Left lobe of liver (tissue), 2 donors: ENCODE data around the gene SELENOH. TPM values are rescaled to one million over a fixed set of nuclear protein-coding genes. Genes with fewer than 3 reads are reported as not detected.
"Not testable (repeated sequence)": the region's sequence is repeated elsewhere in the genome, so short reads cannot be mapped to it uniquely, and the experiment has no call there.

Experiments
- ATAC-seq: fragments of 200-7000 bp; cut with Tn5 transposase; one replicate; pipeline ENCODE4 v1.9.1; 2020; ENCODE audit warnings: mild to moderate bottlenecking, moderate library complexity
- DNase-seq: peaks from one replicate; pipeline ENCODE4 v3.0.0-alpha.2; 2020; ENCODE audit warnings: low spot score
- total RNA-seq: library from RNA; stranded (reverse); gene quantifications from one replicate; pipeline ENCODE4 v1.2.1, GENCODE V29; 2021
- donor health status: DM: no; HTN: no; CAD: no; lungs with moderate emphysema.
- donor health status: DM: no; HTN: yes; CAD: no.

The SELENOH gene, protein sequence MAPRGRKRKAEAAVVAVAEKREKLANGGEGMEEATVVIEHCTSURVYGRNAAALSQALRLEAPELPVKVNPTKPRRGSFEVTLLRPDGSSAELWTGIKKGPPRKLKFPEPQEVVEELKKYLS
- 67.9 TPM for total RNA-seq

DNA sequence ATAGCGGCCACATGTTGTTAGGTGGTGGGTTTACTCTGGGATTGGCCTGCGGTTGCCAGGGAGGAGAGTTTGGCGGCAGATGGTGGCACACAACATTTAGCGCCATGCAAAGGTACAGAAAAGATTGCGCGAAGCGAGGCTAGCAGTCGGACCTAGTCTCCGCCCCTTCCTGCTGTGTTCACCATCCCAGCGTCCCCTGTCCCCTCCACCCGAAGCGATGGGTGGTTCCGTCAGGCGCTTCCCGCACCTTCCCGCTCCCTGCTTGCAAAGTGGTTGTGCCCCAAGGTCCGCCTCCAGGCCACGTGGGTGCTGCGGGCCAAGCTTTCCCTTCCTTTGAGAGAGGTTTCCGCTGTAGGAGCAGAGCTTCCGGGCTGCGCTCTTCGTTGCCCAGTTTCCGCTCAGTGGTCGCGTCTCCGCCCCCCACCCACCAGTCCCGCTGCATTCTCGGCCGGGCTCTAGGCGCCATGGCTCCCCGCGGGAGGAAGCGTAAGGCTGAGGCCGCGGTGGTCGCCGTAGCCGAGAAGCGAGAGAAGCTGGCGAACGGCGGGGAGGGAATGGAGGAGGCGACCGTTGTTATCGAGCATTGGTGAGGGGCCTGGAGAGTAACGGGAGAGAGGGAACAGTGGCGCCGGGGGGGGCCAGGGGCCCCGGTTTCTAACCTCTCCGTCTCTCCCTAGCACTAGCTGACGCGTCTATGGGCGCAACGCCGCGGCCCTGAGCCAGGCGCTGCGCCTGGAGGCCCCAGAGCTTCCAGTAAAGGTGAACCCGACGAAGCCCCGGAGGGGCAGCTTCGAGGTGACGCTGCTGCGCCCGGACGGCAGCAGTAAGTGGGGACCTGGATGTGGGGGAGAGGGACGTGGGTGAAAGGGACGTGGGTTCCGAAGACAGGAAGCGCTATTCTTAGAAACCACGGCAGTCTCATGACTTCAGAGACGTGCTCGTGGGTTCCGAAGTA lies at the start of gene SELENOH:
Gene SELENOH (plus strand): TSS at position 360 of the 955 bp plus-strand sequence. CDS start 105 bp downstream, at position 465.
- ATAC-seq (peak; percentile 99), DNase-seq (peak; percentile 97)

- DNase-seq (no peak), ATAC-seq (peak; percentile 23)
Observed at GRCh38 chr11:57698843-57699365, 42.4 kb upstream of the SELENOH start.

- ATAC-seq (no peak), DNase-seq (no peak)
Observed at GRCh38 chr11:57699813-57700212, 41.5 kb upstream of the SELENOH start.

DNA sequence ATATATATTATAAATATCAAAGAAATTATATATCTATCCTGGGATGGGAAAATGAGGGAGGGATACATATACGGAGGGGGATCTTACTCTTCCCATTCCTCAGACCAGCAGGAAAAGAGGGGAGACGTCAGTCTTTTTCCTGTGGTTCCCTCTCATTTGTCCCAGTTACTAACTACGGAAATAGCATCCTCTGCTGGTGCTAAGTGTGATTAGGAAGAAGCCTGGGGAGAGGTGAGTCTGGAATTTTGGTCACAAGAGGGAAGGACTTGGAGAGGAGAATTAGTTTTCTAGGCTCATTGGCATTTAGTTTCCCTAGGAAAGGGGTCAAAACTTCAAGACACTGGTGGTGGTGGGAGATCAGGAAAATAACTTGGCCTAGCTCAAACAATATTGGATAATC lies 40.9 kb upstream of the SELENOH start:
- ATAC-seq: no peak
- no peak for DNase-seq

- no peak for ATAC-seq
Observed at GRCh38 chr11:57703341-57703740, 38.0 kb upstream of the SELENOH start.

GRCh38 chr11:57704932-57705331 lies 36.4 kb upstream of the SELENOH start:
- DNase-seq (no peak), ATAC-seq (no peak)

More at GRCh38 chr11:57703341-57703740, 38.0 kb upstream of the SELENOH start:
- no peak for DNase-seq

DNA sequence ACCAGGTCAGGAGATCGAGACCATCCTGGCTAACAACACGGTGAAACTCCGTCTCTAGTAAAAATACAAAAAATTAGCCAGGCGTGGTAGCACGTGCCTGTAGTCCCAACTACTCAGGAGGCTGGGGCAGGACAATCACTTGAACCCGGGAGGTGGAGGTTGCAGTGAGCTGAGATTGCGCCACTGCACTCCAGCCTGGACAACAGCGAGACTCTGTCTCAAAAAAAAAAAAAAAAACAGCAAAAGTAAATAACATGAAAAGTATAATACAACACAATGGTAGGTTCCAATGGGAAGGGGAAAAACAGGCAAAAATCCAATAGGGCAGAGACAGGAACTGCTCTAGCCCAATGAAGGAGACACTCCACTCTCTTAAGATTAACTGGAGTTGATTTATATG lies 35.9 kb upstream of the SELENOH start:
- not testable (repeated sequence) for DNase-seq, ATAC-seq

DNA sequence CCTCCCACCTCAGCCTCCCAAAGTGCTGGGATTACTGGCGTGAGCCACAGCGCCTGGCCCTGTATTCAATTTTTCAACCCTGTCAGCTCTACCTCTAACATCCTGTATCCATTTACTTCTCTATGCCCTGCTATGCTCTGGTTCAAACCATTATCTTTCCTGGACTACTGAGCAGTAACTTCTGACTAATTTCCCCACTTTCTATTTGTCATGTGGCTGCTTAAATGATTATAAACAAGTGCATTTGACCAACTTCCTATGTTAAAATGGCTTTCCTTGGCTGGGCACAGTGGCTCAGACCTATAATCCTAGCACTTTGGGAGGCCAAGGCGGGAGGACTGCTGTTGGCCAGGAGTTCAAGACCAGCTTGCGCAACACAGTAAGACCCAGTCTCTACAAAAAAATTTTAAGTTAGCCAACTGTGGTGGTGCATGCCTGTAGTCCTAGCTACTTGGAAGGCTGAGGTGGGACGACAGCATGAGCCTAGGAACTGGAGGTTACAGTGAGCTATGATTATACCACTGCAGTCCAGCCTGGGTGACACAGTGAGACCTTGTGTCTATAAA lies 31.4 kb upstream of the SELENOH start:
- ATAC-seq (no peak), DNase-seq (no peak)

DNA sequence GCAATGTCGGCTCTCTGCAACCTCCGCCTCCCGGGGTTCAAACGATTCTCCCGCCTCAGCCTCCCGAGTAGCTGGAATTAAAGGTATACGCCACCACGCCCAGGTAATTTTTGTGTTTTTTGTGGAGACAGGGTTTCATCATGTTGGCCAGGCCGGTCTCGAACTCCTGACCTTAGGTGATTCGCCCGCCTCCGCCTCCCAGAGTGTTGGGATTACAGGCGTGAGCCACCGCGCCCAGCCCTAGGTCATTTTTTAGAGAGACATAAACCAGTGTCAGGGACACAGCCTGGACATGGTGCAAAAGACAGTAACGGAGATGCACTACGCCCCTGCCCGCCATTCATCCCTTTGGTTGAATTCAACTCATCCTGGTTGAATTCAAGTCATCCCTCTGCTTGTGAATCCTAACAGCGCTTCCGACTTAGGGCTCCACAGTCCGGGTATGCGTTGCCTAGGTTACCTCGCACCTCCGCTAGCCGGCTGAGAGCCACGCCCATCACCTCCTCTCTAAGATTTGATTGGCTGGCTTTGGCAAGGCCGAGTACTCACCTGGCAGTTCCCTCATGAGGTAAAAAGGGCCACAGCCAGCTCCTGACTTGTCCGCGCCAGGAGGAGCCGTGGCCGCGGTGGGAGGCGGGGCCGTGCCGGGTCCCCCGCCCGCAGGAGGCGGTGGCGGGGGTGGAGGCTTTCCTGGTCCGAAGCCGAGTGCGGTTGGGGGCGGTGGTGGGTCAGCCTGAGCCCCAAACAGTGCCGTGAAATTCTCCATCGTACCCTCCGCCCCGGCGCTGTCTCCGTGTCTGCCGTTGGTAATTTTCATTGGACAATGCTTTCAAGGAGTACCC lies 29.7 kb upstream of the SELENOH start, which contains the start of gene MED19:
Gene MED19 (minus strand): TSS at position 802 of the 842 bp plus-strand sequence. CDS start 36 bp downstream, at position 766.
- ATAC-seq (peak; percentile 80), DNase-seq (peak; percentile 89)

DNA sequence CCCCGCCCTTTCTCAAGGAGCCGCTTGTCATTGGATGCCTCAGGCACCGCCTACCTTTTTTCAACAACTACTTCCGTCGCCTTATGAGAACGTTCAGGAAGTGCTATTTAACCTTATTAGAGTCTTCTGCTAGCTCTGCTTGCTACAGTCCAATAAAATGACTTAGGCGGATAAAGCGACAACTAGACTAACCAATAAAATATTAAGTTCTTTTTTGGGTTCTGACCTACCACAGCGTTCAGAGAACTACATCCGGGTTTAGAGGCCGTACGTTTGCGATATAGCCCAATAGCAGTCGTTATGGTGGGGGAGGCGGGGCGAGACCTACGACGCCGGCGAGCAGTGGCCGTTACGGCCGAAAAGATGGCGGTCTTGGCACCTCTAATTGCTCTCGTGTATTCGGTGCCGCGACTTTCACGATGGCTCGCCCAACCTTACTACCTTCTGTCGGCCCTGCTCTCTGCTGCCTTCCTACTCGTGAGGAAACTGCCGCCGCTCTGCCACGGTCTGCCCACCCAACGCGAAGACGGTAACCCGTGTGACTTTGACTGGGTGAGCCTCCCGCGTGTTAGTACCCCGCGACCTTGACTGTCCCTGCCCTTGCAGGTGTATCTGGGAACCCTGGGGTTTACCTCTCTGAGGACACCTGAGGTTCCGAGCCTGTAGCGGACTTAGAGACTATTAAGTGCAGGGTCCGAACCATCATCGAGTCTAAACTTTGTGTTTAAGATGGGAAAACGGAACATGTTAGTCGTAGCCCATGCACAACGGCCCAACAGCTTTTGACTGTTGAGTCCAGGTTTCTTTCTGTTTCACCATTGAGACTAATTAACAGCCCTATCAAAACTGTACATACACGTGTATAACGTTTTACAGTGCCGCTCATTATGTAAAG lies 28.8 kb upstream of the SELENOH start, which contains the start of gene TMX2:
Gene TMX2 (plus strand): TSS at position 338 of the 895 bp plus-strand sequence. CDS start 26 bp downstream, at position 364.
- ATAC-seq: peak; percentile 91
- peak; percentile 93 for DNase-seq

DNA sequence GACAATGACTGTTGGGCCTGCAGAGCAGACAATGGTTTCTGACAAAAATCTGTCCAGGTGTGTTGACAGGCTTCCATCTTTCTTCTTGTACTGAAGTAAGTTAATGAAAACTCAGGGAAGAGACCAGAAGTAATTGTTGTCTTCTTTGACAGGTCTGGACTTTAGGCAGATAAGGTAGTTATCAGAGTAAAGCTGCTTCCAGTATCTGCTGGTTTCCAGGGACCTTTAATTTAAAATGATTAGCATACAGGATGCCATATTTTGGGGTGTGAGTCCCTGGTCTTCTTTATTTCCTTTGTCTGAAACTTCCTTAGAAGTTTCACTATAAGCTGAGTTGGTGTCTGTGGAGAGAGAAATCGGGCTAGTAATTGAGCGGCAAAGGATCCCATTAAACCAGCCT lies 27.5 kb upstream of the SELENOH start:
- no peak for ATAC-seq
- DNase-seq: no peak

DNA sequence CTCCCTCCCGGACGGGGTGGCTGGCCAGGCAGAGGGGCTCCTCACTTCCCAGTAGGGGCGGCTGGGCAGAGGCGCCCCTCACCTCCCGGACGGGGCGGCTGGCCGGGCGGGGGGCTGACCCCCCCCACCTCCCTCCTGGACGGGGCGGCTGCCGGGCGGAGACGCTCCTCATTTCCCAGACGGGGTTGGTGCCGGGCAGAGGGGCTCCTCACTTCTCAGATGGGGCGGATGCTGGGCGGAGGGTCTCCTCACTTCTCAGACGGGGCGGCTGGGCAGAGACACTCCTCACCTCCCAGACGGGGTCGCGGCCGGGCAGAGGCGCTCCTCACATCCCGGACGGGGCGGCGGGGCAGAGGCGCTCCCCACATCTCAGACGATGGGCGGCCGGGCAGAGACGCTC lies 24.6 kb upstream of the SELENOH start:
- DNase-seq, ATAC-seq: not testable (repeated sequence)

GRCh38 chr11:57727185-57727584 lies 14.1 kb upstream of the SELENOH start:
- DNase-seq (no peak), ATAC-seq (no peak)

DNA sequence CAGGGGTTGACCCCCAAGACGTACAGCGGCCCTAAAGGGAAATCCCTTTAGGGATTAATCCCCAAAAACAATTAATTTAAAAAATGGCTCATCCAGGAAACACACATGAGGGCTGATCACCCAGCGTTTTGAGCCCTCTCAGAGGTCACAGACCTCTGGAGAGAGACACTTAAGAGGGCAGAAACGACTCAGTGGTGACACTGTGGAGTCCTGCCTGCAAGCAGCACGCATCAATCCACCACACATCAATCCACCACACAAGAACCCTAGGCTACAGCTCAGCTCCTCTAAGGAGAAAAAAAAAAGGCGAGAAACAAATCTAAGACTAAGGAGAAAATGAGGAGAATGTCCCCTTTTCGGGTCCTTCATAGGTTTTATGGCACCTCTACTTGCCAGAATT lies 12.5 kb upstream of the SELENOH start:
- DNase-seq (no peak), ATAC-seq (no peak)

DNA sequence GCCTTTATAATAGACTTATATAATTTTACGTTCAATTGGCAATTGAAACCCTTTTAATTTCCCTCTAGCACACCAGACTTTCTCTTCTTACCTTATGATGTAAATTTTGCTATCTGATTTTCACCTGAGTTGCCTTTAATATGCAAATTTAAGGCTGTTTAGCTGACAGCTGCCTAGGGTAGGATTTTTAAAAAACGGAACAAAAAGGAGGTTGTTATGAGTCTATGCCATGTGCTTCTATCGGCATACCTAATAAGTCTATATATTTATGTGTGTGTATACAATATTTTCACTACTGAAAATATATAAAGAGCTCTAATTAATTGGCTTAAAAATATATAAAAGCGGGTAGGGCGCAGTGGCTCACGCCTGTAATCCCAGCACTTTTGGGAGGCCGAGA lies 11.8 kb upstream of the SELENOH start:
- DNase-seq (no peak), ATAC-seq (no peak)

DNA sequence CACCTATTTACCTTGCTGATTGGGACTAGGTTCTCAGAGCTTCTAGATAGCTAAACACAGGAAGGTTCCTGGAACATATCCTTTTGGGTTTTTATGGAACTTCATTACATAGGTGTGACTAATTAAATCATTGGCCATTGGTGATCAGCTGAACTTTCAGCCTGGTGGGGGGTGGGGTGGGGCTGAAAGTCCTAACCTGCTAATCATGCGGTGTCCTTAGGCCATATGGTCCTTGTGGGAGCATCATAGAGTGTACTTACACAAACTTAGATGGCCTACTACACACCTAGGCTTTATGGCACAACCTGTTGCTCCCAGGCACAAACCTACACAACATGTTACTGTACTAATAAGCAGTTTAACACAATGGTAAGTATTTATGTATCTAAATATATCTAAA lies 8.6 kb upstream of the SELENOH start:
- ATAC-seq: no peak

DNA sequence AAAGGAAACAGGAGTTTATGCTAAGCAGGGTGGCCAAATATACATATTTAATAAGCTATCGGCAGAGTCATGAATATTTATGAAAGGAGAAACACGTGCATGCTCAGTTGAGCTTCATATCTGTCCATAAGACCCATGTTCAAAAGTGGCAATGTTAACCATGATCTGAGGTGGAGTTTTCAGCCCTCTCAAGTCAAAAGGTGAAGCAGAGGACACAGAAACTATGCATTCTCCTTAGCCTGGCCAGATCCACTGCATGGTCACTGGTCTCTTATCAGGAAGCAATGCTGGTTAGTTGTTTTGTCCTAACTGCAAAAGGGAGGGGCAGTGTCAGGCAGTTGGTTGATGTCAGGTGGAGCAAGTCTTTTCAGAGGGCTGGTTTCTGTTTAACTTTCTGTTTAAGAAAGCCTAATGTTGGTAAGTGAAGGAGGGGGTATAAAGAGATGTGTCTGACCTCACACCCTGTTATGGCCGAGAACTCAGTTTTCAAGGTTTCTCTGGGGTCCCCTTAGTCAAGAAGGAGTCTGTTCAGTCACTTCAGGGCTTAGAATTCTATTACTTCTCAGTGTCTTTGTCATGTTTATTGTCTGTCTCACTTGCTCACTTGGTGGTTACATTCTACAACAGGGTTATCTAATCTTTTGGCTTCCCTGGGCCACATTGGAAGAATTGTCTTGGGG lies 5.5 kb upstream of the SELENOH start:
- ATAC-seq (no peak), DNase-seq (no peak)

More for the DNA sequence above, 8.6 kb upstream of the SELENOH start:
- DNase-seq: no peak

DNA sequence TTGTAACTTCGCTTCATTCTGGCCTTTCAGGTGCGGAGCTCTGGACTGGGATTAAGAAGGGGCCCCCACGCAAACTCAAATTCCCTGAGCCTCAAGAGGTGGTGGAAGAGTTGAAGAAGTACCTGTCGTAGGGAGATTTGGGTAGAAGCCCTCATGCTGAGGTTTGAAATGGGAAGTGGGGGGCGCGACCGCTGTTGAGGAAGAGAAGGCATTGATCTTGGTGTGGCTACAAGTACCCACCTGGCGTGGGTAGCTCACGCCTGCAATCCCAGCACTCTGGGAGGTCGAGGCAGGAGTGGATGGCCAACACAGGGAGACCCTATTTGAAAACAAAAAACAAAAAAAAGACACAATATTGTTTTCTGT lies 779 bp downstream of the SELENOH start:
- ATAC-seq (no peak), DNase-seq (no peak)

DNA sequence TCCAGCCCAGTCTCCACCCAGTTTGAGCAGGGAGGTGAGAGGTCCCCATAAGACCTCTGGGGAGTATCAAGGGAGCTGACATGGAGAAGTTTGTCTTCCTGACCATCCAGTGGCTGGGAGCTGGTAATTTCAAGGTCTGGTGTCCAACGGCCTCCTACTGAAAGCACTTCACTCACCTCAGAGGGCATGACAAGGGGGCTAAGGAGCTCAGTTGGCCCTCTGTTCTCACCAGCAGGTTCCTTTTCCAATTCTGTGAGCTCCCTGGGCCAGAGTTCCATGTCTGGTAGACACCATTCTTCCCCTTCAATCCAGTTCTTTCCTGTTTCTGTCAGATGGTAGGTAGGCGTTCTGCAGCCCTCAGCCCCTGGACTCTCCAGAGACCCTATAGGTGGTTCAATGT lies 3.1 kb downstream of the SELENOH start:
- no peak for DNase-seq

More for the DNA sequence above, 3.1 kb downstream of the SELENOH start:
- ATAC-seq: no peak
